COR-L47 (cell line): ENCODE results near the gene NSMCE4A.
A peak's percentile ranks its signal among the peaks of the same experiment; 100 is the strongest.
"Not testable (repeated sequence)": the region's sequence is repeated elsewhere in the genome, so short reads cannot be mapped to it uniquely, and the experiment has no call there.

Experiments used
- DNase-seq: peaks from one replicate; lab custom pipeline; 2025; lab: John Stamatoyannopoulos, UW

The NSMCE4A gene

DNA sequence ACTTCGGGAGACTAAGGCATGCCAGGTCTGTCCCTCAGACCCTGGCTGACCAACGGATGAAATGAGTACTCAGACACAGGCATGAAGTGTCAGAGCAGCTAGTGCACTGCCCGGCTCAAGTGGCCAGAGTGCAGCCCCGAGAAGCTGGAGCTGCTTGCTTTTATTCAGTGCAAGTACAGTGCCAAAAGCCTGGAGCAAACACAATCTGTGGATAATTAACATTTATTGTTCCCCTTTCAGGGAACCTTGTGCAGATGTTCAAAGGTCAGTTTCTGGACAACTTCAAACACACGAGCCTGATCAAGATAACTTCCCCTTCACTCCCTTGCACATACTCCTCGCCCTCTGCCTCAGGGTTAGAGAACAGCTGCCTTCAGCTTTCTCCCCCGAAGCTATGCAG is 39.3 kb downstream of the NSMCE4A start:
- no peak for DNase-seq

DNA sequence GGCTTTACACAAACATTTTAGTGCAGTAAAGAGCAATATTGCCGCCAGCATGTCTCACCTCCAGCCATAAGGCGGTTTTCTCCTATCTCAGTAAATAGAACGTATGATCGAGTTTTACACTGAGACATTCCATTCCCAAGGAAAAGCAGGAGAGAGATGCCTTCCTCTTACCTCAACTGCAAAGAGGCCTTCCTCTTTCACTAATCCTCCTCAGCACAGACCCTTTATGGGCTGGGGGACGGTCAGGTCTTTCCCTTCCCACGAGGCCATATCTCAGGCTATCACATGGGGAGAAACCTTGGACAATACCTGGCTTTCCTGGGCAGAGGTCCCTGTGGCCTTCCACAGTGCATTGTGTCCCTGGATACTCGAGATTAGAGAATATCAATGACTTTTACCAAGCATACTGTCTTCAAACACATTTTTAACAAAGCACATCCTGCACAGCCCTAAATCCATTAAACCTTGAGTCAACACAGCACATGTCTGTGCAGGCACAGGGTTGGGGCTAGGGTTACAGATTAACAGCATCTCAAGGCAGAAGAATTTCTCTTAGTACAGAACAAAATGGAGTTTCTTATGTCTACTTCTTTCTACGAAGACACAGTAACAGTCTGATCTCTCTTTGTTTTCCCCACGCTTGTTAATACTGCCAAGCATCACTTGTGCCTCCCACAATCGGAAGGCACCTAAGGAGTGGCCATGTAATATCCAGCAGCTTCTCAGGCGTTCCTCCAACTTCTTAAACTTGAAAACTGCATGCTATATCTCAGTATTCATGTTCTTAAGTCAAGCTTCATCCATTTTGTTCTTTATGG is 44.5 kb downstream of the NSMCE4A start:
- not testable (repeated sequence) for DNase-seq

DNA sequence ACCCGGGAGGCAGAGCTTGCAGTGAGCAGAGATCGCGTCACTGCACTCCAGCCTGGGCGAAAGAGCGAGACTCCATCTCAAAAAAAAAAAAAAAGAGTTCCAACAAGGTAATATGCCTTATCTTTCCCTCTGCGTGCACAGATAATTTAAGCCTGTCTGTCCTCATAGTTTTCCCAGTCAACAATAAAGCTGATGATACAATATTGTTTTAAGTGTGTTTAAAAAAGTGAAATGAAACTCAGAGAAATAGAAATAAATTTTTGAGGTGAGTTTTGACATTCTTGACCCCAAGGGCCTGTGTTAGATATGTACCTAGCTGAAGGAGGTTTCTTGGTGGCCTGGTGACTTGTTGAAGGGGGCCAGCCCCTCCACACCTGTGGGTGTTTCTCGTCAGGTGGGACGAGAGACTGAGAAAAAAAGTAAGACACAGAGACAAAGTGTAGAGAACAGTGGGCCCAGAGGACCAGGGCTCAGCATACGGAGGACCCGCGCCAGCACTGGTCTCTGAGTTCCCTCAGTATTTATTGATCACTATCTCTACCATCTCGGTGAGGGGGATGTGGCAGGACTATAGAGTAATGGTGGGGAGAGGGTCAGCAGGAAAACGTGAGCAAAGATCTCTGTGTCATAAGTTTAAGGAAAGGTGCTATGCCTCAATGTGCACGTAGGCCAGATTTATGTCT is 45.3 kb downstream of the NSMCE4A start:
- not testable (repeated sequence) for DNase-seq

DNA sequence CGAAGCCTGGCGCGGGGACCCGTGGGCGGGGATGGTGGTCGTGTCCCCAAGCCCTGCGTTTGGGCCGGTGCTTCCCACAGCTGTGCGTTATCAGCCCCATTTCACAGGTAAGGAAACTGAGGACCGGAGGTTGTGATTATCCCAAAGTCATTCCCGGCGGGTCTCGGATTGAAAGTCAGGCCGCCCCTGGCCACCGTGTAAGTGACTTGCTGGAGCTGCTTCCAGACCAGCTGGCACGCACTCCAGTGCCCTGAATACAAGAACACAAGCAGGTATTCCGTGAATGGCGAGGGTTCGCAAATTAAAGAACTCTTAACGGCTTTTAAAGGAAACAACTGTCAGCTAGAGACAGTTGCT is 46.5 kb downstream of the NSMCE4A start:
- no peak for DNase-seq

DNA sequence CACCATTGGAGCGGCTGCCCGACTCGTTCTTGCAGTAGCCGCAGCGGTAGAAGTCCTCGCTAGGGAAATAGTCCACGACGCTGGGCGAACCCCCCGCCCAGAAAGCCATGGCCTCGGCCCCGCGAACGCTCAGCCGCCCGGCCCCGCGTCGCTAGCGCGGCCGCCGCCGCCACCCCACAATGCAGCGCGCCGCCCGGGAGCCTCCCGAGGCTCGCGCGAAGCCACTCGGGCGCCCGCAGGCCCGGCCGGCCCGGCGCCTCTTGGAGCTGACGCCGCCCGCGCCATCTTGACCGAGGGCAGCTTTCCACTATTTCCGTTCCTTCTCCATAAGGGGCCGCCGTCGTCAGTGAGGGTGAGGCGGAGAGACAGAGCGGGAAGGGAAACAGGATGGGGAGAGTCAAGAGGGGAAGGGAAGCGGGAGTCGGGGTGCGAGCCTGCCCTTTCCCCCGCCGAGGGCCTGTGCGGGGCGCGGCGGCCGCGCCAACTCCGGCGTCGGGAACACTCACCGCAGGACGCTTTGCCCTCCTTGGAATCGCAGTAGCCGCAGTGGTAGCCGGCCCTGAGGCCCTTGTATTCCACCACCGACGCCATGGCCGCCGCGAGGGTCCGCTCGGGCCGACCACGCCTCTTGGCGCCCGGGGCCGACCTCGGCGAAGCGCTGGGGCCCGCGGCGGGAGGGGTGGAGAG is 47.0 kb downstream of the NSMCE4A start, which contains the start of gene ATE1:
Gene ATE1, minus strand, starts transcription at position 191 of the 687 bp plus-strand sequence. Its CDS starts 82 bp downstream, at position 109.
- DNase-seq, result peak; percentile 64

DNA sequence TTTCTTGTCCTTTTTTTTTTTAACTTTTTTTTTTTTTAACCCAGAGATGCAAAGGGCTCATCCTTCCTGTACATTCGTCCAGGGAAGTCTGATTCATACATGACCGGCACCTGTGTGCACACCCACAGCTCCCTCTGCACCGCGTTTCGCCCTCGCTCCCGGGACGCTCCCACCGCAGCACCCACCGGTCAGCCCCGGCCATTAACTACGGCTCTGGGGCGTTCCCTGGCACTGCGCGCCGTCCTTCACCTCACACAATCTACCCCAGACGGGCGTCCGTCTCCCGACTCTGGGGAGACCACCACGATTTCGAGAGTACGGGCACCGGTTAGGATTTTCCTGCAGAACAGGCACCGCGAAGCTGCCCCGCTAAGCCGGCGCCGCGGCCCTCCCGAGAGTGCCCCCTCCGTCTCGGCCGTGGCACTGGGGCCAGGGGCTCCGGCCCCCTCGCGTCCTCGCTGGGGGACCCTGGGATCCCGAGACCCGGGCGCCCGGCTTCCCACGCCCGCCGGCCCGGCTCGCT is 47.6 kb downstream of the NSMCE4A start:
- DNase-seq, result peak; percentile 10

DNA sequence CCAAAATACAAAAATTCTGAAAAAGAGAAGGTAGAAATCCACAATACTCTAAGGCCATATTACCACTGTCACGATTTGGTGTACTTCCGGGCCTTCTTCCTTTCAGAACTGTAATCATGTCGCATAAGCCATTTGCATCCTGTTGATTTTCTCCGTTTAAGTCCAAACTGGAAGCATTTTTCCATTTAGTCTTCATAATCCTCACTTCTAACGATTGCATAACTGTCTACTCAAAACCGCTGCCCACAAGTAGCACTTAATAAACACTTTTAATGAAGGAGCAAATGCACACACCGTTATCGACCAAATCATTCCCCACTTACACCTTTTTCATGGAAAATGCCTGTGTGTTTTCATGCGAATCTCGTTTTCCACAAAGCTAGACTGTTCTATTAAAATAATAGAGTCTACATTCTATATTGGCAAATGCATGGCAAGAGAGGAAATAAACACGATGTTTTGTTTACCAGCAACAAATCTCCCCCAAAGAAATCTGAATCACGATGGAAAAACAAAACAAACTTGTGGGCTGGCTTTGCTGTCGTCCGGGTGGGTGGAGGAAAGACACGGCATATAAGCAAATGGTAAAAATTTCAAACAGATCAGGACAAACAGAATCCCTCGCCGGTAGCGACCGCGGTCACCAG is 48.2 kb downstream of the NSMCE4A start:
- DNase-seq, result no peak

DNA sequence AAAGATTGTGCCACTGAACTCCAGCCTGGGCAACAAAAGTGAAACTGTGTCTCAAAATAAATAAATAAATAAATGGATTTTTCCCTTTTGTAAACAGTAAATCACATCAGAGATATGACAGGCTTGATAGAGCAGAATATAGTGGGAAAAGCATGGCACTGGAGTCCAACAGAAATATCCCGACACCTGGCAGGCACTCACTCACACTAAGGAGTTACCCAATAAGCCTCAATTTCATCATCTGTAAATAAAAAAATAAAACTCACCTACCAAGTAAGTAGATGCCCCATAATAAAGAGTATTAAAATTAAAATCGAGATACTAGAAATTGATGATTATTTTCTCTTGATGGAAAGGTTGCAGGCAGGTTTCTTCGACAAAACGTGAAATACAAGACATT is 48.9 kb downstream of the NSMCE4A start:
- no peak for DNase-seq

DNA sequence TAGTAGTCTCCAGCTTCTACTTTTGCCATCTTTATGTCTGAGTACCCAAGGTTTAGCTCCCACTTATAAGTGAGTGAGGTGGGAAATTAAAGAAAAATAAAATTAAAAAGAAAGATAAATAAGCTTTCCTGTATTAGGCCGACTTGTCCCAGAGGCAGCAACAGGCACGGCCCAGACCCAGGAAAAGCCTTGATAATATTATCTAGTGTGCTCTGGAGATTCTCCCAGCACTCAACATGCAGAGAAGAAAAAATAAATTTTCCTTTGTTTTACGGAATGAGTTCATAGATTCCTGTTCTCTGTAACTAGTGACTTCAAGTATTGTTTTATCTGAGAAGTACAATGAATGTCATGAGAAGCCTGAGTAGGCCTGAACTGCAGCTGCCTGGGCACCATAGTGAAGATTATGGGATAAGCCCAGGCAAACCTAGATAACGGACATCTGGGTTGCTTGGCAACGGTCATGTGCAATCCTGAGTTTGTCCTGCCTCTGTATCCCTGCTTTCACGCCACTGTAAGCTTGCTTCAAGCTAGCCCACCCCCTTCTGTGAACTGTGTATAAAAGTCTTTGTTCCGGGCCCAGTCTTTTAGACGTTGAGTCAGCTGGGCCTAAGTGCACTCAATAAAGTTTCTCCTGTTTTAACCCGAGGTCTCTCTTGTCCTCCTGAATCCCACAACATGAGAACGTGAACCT is 53.6 kb downstream of the NSMCE4A start:
- DNase-seq, result no peak

DNA sequence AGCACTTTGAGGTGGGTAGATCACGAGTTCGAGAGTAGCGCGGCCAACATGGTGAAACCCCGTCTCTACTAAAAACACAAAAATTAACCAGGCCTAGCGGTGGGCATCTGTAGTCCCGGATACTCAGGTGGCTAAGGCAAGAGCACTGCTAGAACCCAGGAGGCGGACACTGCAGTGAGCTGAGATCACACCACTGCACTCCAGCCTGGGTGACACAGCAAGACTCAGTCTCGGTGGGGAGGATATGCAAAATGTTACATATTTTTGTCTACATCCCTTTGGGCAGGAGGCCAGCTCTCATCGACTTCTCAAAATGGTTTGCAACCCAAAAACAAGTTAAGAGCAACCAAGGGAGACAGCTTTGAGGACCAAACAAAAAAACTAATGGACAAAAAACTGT is 55.4 kb downstream of the NSMCE4A start:
- DNase-seq, result no peak

DNA sequence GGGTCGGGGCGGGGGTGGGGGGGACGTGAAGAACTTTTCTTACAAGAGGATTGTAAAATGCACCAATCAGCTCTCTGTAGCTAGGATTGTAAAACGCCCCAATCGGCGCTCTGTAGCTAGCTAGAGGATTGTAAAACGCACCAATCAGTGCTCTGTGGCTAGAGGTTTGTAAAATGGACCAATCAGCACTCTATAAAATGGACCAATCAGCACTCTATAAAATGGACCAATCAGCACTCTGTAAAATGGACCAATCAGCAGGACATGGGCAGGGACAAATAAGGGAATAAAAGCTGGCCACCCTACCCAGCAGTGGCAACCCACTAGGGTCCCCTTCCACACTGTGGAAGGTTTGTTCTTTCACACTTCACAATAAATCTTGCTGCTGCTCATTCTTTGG is 56.2 kb downstream of the NSMCE4A start:
- not testable (repeated sequence) for DNase-seq

DNA sequence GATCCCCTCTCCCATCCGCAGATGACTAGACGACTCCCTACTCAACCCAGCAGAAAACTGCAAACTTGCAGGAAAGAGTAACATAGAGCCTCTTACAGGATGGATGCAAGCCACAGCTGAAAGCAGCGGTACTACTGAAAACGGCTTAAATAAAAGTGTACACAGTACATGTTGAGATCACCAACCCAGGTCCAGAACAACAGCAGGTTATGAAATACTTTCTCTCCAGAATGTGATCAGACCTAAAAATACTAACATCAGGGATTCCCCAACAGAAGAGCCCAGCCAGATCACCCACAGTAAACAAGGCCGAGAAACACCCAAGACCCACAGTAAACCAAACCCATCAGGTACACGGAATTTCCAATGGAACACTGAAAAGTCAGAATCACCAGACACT is 60.4 kb downstream of the NSMCE4A start:
- no peak for DNase-seq

DNA sequence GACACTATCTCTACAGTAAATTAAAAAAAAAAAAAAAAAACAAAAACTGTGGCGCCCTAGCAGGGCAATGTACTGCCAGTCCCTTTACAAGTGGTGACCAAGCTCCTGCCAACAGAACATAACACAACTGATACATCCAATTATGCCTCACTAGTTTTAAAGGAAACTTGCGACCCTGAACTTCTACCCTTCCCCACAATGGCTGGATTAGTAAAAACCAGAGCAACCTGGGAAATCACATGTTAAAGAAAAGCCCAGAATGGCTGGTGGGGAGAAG is 63.7 kb downstream of the NSMCE4A start:
- DNase-seq, result no peak

DNA sequence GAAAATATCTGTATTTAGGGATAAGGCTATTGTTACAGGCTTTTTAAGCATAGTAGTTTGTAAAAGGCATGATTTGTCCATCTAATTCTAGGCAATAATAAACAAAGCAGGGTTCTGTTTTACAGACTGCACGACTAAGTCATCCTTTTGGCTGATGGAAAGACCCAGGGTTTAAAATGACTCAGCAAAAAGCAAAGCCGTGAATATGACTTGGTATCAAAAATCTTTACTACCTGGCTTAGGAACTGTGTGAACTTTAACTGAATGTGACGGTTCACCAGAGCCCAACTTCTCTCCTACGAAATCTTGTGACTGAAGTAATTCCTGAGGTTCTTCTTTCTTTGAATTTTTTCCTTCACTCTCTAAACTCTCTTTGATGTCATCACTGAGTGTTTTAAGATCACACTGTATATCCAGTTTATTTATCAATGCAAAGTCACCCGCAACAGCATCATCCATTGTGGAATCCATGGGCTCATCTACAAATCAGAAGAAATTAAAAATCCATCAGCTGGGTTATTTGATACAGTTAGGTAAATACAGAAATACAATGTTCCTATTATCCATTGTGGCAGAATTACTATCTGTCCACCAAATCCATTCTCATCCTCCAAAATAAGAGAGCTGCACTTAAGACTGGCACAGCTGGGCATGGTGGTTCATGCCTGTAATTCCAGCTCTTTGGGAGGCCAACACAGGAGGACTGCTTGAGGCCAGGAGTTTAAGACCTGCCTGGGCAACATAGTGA is 64.2 kb downstream of the NSMCE4A start:
- DNase-seq, result no peak
